Stimulated activated CD4-positive, alpha-beta T cell treated with anti-CD3 and anti-CD28 coated beads, Interleukin-4, amount 100 ng/mL, for 24 hours (primary cell): ENCODE results near the gene ST8SIA6.
"Not testable (repeated sequence)": the region's sequence is repeated elsewhere in the genome, so short reads cannot be mapped to it uniquely, and the experiment has no call there.

Experiments used
- DNase-seq: peaks from one replicate; pipeline ENCODE4 v3.0.0-alpha.2; 2020

The ST8SIA6 gene

GRCh38 chr10:17425584-17426262, 28.7 kb downstream of the ST8SIA6 start:
- peak; percentile 36 for DNase-seq

GRCh38 chr10:17423632-17424186, 30.7 kb downstream of the ST8SIA6 start:
- DNase-seq: no peak

- DNase-seq: no peak
Measured at GRCh38 chr10:17422931-17423330, 31.5 kb downstream of the ST8SIA6 start.

- DNase-seq: no peak
Measured at GRCh38 chr10:17418249-17418648, 36.1 kb downstream of the ST8SIA6 start.

- no peak for DNase-seq
Measured at GRCh38 chr10:17416442-17417211, 37.8 kb downstream of the ST8SIA6 start.

GRCh38 chr10:17415046-17415658, 39.2 kb downstream of the ST8SIA6 start:
- DNase-seq: no peak

GRCh38 chr10:17414484-17414883, 39.9 kb downstream of the ST8SIA6 start:
- DNase-seq: no peak

- no peak for DNase-seq
Measured at GRCh38 chr10:17413876-17414275, 40.5 kb downstream of the ST8SIA6 start.

- DNase-seq: no peak
Measured at GRCh38 chr10:17412323-17412722, 42.1 kb downstream of the ST8SIA6 start.

- no peak for DNase-seq
Measured at GRCh38 chr10:17410907-17411306, 43.5 kb downstream of the ST8SIA6 start.

- DNase-seq: no peak
Measured at GRCh38 chr10:17409170-17409733, 45.1 kb downstream of the ST8SIA6 start.

GRCh38 chr10:17407047-17407446, 47.3 kb downstream of the ST8SIA6 start:
- DNase-seq: no peak

GRCh38 chr10:17406036-17406834, 48.2 kb downstream of the ST8SIA6 start:
- no peak for DNase-seq

- DNase-seq: no peak
Measured at GRCh38 chr10:17403161-17403560, 51.2 kb downstream of the ST8SIA6 start.

GRCh38 chr10:17402040-17402439, 52.4 kb downstream of the ST8SIA6 start:
- DNase-seq: not testable (repeated sequence)

GRCh38 chr10:17396004-17396403, 58.4 kb downstream of the ST8SIA6 start:
- no peak for DNase-seq

- DNase-seq: peak; percentile 29
Measured at GRCh38 chr10:17394854-17395253, 59.5 kb downstream of the ST8SIA6 start.

- DNase-seq: no peak
Measured at GRCh38 chr10:17387861-17388503, 66.4 kb downstream of the ST8SIA6 start.

GRCh38 chr10:17386616-17387075, 67.7 kb downstream of the ST8SIA6 start:
- no peak for DNase-seq

GRCh38 chr10:17386021-17386420, 68.4 kb downstream of the ST8SIA6 start:
- DNase-seq: no peak

GRCh38 chr10:17385066-17385465, 69.3 kb downstream of the ST8SIA6 start:
- DNase-seq: no peak
